Stomach smooth muscle (tissue), 2 donors: ENCODE results near the gene CYP17A1.

Source experiments
- H3K27ac ChIP-seq: one replicate; pipeline ENCODE4 v1.7.0; 2013; ENCODE audit warnings: mild to moderate bottlenecking, low read length, inconsistent platforms
- H3K27me3 ChIP-seq, 2 donors: one replicate each; pipeline ENCODE4 v1.7.0; 2013; ENCODE audit warnings: low read length in 2 of 2; ENCODE audit not compliant: insufficient read depth in 2 of 2, control insufficient read depth in 1 of 2
- H3K36me3 ChIP-seq, 2 donors: one replicate each; pipeline ENCODE4 v1.7.0; 2013; ENCODE audit warnings: low read length in 2 of 2; ENCODE audit not compliant: control insufficient read depth in 2 of 2, insufficient read depth in 2 of 2
- H3K4me1 ChIP-seq: one replicate; pipeline ENCODE4 v1.7.0; 2013; ENCODE audit warnings: low read length; ENCODE audit not compliant: control insufficient read depth, insufficient read depth
- H3K4me3 ChIP-seq, 2 donors: one replicate each; pipeline ENCODE4 v1.7.0; 2013; ENCODE audit warnings: low read length in 2 of 2
- H3K9ac ChIP-seq, 2 donors: one replicate each; pipeline ENCODE4 v1.7.0; 2013; ENCODE audit warnings: low read length in 2 of 2, mild to moderate bottlenecking in 1 of 2
- H3K9me3 ChIP-seq, 2 donors: one replicate each; pipeline ENCODE4 v1.7.0; 2013; ENCODE audit warnings: low read length in 2 of 2; ENCODE audit not compliant: control insufficient read depth in 2 of 2
- donor health status: healthy.
- donor health status: Pancreatic carcinoma.

CYP17A1 gene

GRCh38 chr10:102785818-102786217 is 51.4 kb downstream of the CYP17A1 start:
- Histone ChIP-seq H3K27ac (peak overlapping the region; percentile 60), H3K27me3 (no peaks in the 10 kb centered on the region), H3K9ac (peak overlapping the region in 1 of 2 donors; percentile 36), H3K36me3 (peaks cover 0 to 2% of the 10 kb centered on the region in 2 donors), H3K4me1 (peaks cover 51% of the 10 kb centered on the region), H3K9me3 (no peaks in the 10 kb centered on the region), H3K4me3 (peak overlapping the region in 1 of 2 donors; percentile 15)

- H3K27ac ChIP-seq = peak overlapping the region; percentile 93
- H3K36me3 ChIP-seq = peaks cover 2 to 3% of the 10 kb centered on the region in 2 donors
- peaks cover 64% of the 10 kb centered on the region for H3K4me1 ChIP-seq
- H3K4me3 ChIP-seq = peak overlapping the region in 1 of 2 donors; percentile 63
- H3K27me3 ChIP-seq = no peaks in the 10 kb centered on the region
- H3K9ac ChIP-seq = peak overlapping the region; percentile 25 to 68
- H3K9me3 ChIP-seq = no peaks in the 10 kb centered on the region
Measured at GRCh38 chr10:102783568-102783967, 53.6 kb downstream of the CYP17A1 start.

DNA sequence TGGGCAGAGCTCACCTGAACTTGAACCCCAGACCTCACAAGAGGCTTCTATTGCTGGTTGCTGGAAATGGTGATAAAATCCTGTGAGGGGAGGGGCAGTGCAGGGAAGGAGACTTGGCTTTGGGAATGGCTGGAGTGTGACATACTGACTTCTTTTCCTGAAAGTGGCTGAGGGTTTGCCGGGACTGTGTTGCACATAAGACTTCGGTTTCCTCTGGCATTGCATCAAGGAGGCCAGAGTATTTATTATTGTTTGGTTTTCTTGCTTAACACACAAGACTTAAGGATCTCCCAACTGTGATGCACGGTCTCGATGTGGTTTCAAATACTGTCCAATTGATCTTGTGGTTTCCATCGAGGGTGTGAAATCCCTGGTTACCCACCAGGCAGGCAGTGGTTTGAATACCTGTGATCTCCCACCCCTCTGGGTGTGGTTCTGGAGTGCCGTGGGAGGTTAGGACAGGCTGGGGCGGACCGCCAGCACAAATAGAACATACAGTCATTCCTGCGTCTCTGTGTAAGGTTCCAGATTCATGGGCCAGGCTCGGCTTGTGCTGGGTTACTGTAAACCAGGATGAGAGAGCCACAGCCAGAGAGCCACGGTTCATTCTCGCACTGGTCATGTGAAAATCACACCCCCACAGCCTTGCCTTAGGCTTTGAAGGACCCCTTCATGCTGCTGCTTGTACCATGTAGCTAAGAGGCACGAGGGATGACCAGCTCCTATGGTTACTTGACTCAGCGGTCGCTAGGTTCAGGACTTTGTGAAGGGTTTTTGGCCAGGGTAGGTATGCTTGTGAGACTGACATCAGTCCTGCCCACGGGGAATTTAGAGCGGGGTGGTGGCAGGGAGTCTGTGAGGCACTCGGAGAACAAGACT is 54.3 kb downstream of the CYP17A1 start:
- H3K9me3 ChIP-seq = no peaks in the 10 kb centered on the region
- no peaks in the 10 kb centered on the region for H3K27me3 ChIP-seq
- H3K4me1 ChIP-seq = peaks cover 71% of the 10 kb centered on the region
- H3K36me3 ChIP-seq = peaks cover 2 to 3% of the 10 kb centered on the region in 2 donors
- peak overlapping the region; percentile 93 for H3K27ac ChIP-seq
- H3K4me3 ChIP-seq = peak overlapping the region; percentile 22 to 63
- peak overlapping the region; percentile 25 to 68 for H3K9ac ChIP-seq

GRCh38 chr10:102781921-102782557 is 55.2 kb downstream of the CYP17A1 start:
- peak overlapping the region in 1 of 2 donors; percentile 25 for H3K9ac ChIP-seq
- peaks cover 77% of the 10 kb centered on the region for H3K4me1 ChIP-seq
- H3K27ac ChIP-seq = peak overlapping the region; percentile 93
- H3K9me3 ChIP-seq = no peaks in the 10 kb centered on the region
- peaks cover 2 to 3% of the 10 kb centered on the region in 2 donors for H3K36me3 ChIP-seq
- peak overlapping the region in 1 of 2 donors; percentile 63 for H3K4me3 ChIP-seq
- H3K27me3 ChIP-seq = no peaks in the 10 kb centered on the region

DNA sequence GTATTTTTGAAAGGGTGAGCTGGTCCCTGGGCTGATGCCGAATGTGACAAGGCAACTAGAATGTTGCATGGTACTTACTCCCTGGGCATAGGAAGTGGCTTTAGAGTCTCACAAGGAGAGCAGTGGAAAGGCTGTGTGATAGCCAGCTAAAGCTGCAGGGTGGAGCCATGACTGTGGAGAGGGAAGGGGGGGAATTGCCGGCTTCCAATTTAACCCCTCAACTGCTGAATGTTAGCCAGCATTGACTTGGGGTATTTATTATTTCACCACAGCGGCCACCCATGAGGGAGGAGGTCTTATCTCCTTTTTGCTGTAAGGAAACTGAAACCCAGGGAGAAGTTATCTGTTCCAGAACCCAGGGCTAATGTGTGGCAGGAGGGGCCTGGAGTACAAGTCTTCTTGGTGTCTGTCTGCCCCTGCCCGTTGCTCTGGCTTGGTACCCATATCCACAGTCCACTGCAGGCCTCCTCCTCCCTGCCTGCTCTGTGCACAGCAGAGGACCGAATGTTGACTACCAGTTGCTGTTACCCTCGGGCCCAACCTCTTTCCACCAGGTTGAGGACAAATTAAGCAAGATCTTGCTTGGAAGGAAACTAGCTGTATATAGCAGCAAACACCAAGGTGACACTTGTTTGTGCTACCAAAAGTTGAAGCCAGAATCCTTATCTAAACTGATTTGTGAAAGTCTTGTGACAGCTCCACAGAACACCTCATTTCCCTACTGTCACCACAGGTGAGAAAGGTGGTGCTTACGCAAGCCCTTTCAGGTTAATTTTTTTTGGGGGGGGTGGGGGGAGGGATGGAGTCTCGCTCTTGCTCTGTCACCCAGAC is 55.9 kb downstream of the CYP17A1 start:
- peak overlapping the region; percentile 93 for H3K27ac ChIP-seq
- H3K9me3 ChIP-seq = no peaks in the 10 kb centered on the region
- no peak overlapping the region for H3K9ac ChIP-seq
- no peaks in the 10 kb centered on the region for H3K27me3 ChIP-seq
- H3K4me3 ChIP-seq = peak overlapping the region; percentile 5 to 44
- H3K36me3 ChIP-seq = peaks cover 2 to 3% of the 10 kb centered on the region in 2 donors
- H3K4me1 ChIP-seq = peaks cover 78% of the 10 kb centered on the region
